ENCODE measurements around the gene EIF2B1.

The EIF2B1 gene

GRCh38 chr12:123656392-123656791, 22.9 kb upstream of the EIF2B1 start:
- Histone ChIP-seq H3K27me3 (no peaks in the 10 kb centered on the region), H3K4me3 (no peak overlapping the region), H3K27ac (no peak overlapping the region), H3K36me3 (peaks cover 32 to 78% (median 49%) of the 10 kb centered on the region in 3 donors), H3K4me1 (no peaks in the 10 kb centered on the region), H3K9me3 (no peaks in the 10 kb centered on the region)
- DNase-seq, result no peak
- no peak for TF ChIP-seq CTCF (IDR thresholded peaks at IDR 0.05)
- intact Hi-C loops (cut with DNase I; ENCODE audit: low total_unique reads), result no loop called here

GRCh38 chr12:123655420-123655819, 21.9 kb upstream of the EIF2B1 start:
- Histone ChIP-seq H3K4me1 (no peaks in the 10 kb centered on the region), H3K36me3 (peaks cover 38 to 79% (median 51%) of the 10 kb centered on the region in 3 donors), H3K27me3 (no peaks in the 10 kb centered on the region), H3K4me3 (no peak overlapping the region), H3K9me3 (no peaks in the 10 kb centered on the region), H3K27ac (no peak overlapping the region)
- no peak for DNase-seq
- intact Hi-C loops (cut with DNase I; ENCODE audit: low total_unique reads), result no loop called here
- TF ChIP-seq CTCF (IDR thresholded peaks at IDR 0.05), result no peak

- intact Hi-C loops (cut with DNase I; ENCODE audit: low total_unique reads), result no loop called here
- H3K4me3 ChIP-seq, result no peak overlapping the region
- peaks cover 31 to 78% (median 42%) of the 10 kb centered on the region in 3 donors for H3K36me3 ChIP-seq
- DNase-seq, result no peak
- H3K4me1 ChIP-seq, result no peaks in the 10 kb centered on the region
- no peak for TF ChIP-seq CTCF (IDR thresholded peaks at IDR 0.05)
- no peaks in the 10 kb centered on the region for H3K27me3 ChIP-seq
- H3K9me3 ChIP-seq, result no peaks in the 10 kb centered on the region
- H3K27ac ChIP-seq, result no peak overlapping the region
Observed at GRCh38 chr12:123654129-123654701, 20.7 kb upstream of the EIF2B1 start.

GRCh38 chr12:123648401-123648800, 14.9 kb upstream of the EIF2B1 start:
- Histone ChIP-seq H3K36me3 (peaks cover 27 to 82% (median 44%) of the 10 kb centered on the region in 3 donors), H3K4me3 (no peak overlapping the region), H3K9me3 (no peaks in the 10 kb centered on the region), H3K27me3 (no peaks in the 10 kb centered on the region), H3K27ac (no peak overlapping the region), H3K4me1 (no peaks in the 10 kb centered on the region)
- no peak for DNase-seq
- intact Hi-C loops (cut with DNase I; ENCODE audit: low total_unique reads), result no loop called here
- no peak for TF ChIP-seq CTCF (IDR thresholded peaks at IDR 0.05)

GRCh38 chr12:123645878-123646277, 12.4 kb upstream of the EIF2B1 start:
- no peak for DNase-seq
- intact Hi-C loops (cut with DNase I; ENCODE audit: low total_unique reads), result no loop called here
- peaks cover 17 to 80% (median 36%) of the 10 kb centered on the region in 3 donors for H3K36me3 ChIP-seq

More at GRCh38 chr12:123645878-123646277, 12.4 kb upstream of the EIF2B1 start:
- H3K9me3 ChIP-seq, result no peaks in the 10 kb centered on the region
- no peak overlapping the region for H3K4me3 ChIP-seq
- TF ChIP-seq CTCF (IDR thresholded peaks at IDR 0.05), result no peak
- H3K27ac ChIP-seq, result no peak overlapping the region
- H3K4me1 ChIP-seq, result no peaks in the 10 kb centered on the region
- no peaks in the 10 kb centered on the region for H3K27me3 ChIP-seq
